K562 (cell line): ENCODE results near the gene IL1RAPL2. TPM values are rescaled to one million over a fixed set of nuclear protein-coding genes. Genes with fewer than 3 reads are reported as not detected.

ENCODE experiments used
- ATAC-seq: fragments of 200-7000 bp; cut with Tn5 transposase; 3 replicates; pipeline ENCODE4 v1.9.1; 2020; ENCODE audit warnings: moderate library complexity
- BruUV-seq: library from RNA; stranded (reverse); fragments of 400-500 nt; replicated peaks from 2 replicates; lab custom pipeline; 2021; lab: Mats Ljungman, UMichigan
- CTCF ChIA-PET: fragments of 300-600 bp; formaldehyde crosslinking; extraction: SDS; loops from one replicate; lab custom pipeline; 2021; ENCODE audit warnings: low intra/inter-chr PET ratio; lab: Yijun Ruan, JAX
- POLR2A ChIA-PET: fragments of 300-600, 350-650 bp; sonication (Branson Sonifier 250); formaldehyde crosslinking; extraction: SDS; loops from one replicate; lab custom pipeline; 2021; ENCODE audit warnings: antibody characterized with exemption, inconsistent platforms; lab: Yijun Ruan, JAX
- DNase-seq, 4 experiments: peaks; one replicate each; pipeline versions ENCODE4 v3.0.0 to v3.0.0-alpha.2; 2011 to 2018; ENCODE audit warnings: low spot score in 3 of 4, mixed read lengths in 3 of 4; ENCODE audit errors: extremely low read depth in 1 of 4
- FAIRE-seq: peaks from 2 replicates; lab custom pipeline; 2011; peaks lifted over from hg19 to GRCh38; lab: Jason Lieb, UNC
- H2AFZ ChIP-seq: 2 replicates; pipeline ENCODE4 v1.6.0; 2011; ENCODE audit warnings: low read depth, low read length, control low read depth, inconsistent platforms
- H3K27ac ChIP-seq: fragments of 200-600 bp; 3 replicates; pipeline ENCODE4 v1.8.0; 2011; ENCODE audit warnings: low read depth, mild to moderate bottlenecking, control low read depth, inconsistent platforms, low read length, moderate library complexity, mixed read lengths; ENCODE audit errors: extremely low read depth
- H3K27me3 ChIP-seq, 2 experiments: fragments of 300-600 bp in 1 of 2; 2 replicates in 1 of 2; 3 replicates in 1 of 2; pipeline versions ENCODE4 v1.6.0 to v1.8.0; 2011; ENCODE audit warnings: inconsistent platforms in 2 of 2, low read length in 2 of 2, mild to moderate bottlenecking in 1 of 2, mixed read lengths in 1 of 2, moderate library complexity in 1 of 2; ENCODE audit not compliant: control insufficient read depth in 2 of 2, insufficient read depth in 2 of 2
- H3K36me3 ChIP-seq: fragments of 300-600 bp; 3 replicates; pipeline ENCODE4 v1.8.0; 2011; ENCODE audit warnings: mild to moderate bottlenecking, low read length, inconsistent platforms; ENCODE audit not compliant: control insufficient read depth, insufficient read depth
- H3K4me1 ChIP-seq, 2 experiments: fragments of 200-600 bp in 1 of 2; replicated peaks in 1 of 2; 2 replicates in 1 of 2; 3 replicates in 1 of 2; pipeline versions ENCODE4 v1.5.1 to v1.8.0; 2011; ENCODE audit warnings: inconsistent platforms in 2 of 2, low read length in 2 of 2, mild to moderate bottlenecking in 1 of 2, mixed read lengths in 1 of 2, moderate library complexity in 1 of 2; ENCODE audit not compliant: control insufficient read depth in 2 of 2, insufficient read depth in 2 of 2
- H3K4me2 ChIP-seq: 2 replicates; pipeline ENCODE4 v1.6.1; 2011; ENCODE audit warnings: low read length, control low read depth, inconsistent platforms, mixed read lengths; ENCODE audit not compliant: insufficient read depth
- H3K4me3 ChIP-seq: fragments of 200-600 bp; sonication (generic), shearing (Covaris generic); 2 replicates; pipeline ENCODE4 v1.5.1; 2016; ENCODE audit warnings: control low read depth, inconsistent platforms
- H3K79me2 ChIP-seq: fragments of 200-600 bp; 3 replicates; pipeline ENCODE4 v1.8.0; 2011; ENCODE audit warnings: low read length, inconsistent platforms; ENCODE audit not compliant: control insufficient read depth, insufficient read depth
- H3K9ac ChIP-seq, 2 experiments: 2 replicates each; pipeline versions ENCODE4 v1.6.0 to v1.6.1; 2011; ENCODE audit warnings: low read depth in 2 of 2, low read length in 2 of 2, control low read depth in 1 of 2, inconsistent platforms in 1 of 2, mild to moderate bottlenecking in 1 of 2, mixed read lengths in 1 of 2; ENCODE audit not compliant: insufficient read depth in 1 of 2
- H3K9me1 ChIP-seq: one replicate; pipeline ENCODE4 v1.6.0; 2011; ENCODE audit warnings: inconsistent platforms, mild to moderate bottlenecking, low read length, moderate library complexity; ENCODE audit not compliant: control insufficient read depth, insufficient read depth
- H3K9me3 ChIP-seq: replicated peaks from 2 replicates; pipeline ENCODE4 v1.5.1; 2011; ENCODE audit warnings: low read depth, low read length, inconsistent platforms; ENCODE audit not compliant: control insufficient read depth, insufficient read depth
- H4K20me1 ChIP-seq: replicated peaks from 2 replicates; pipeline ENCODE4 v1.6.1; 2011; ENCODE audit warnings: low read length, inconsistent platforms, mixed read lengths; ENCODE audit not compliant: control insufficient read depth, insufficient read depth
- BCOR ChIP-seq: fragments of 450-650 bp; IDR thresholded peaks from 2 replicates; pipeline ENCODE4 v1.6.1; 2016
- CCNT2 ChIP-seq: IDR thresholded peaks from 2 replicates; pipeline ENCODE4 v1.6.1; 2011; ENCODE audit warnings: borderline replicate concordance, low read depth, mild to moderate bottlenecking, moderate library complexity, mixed read lengths, low read length; ENCODE audit not compliant: insufficient read length; ENCODE audit errors: extremely low read depth
- E2F1 ChIP-seq: sonication (generic); formaldehyde crosslinking; IDR thresholded peaks from 2 replicates; pipeline ENCODE4 v1.8.1; 2023; ENCODE audit warnings: mild to moderate bottlenecking, missing genetic modification reagents, moderate library complexity
- FOXP4 ChIP-seq: sonication (generic); formaldehyde crosslinking; IDR thresholded peaks from 2 replicates; pipeline ENCODE4 v1.8.0; 2022; ENCODE audit warnings: mild to moderate bottlenecking, missing genetic modification reagents, borderline replicate concordance
- HLTF ChIP-seq: fragments of 450-650 bp; IDR thresholded peaks from 2 replicates; pipeline ENCODE4 v1.6.1; 2016
- HSF4 ChIP-seq: fragments of 250-450 bp; sonication (Bioruptor Pico); IDR thresholded peaks from 2 replicates; pipeline ENCODE4 v2.1.2; 2022; ENCODE audit warnings: mild to moderate bottlenecking, moderate library complexity, borderline replicate concordance
- IRF2 ChIP-seq: sonication (generic); formaldehyde crosslinking; IDR thresholded peaks from 2 replicates; pipeline ENCODE4 v1.8.1; 2022; ENCODE audit warnings: mild to moderate bottlenecking, missing genetic modification reagents
- KDM1A ChIP-seq, 2 experiments: fragments of 450-650 bp; IDR thresholded peaks; 2 replicates each; pipeline ENCODE4 v1.6.1; 2016; ENCODE audit warnings: mild to moderate bottlenecking in 2 of 2
- KDM4B ChIP-seq, 2 experiments: fragments of 450-650 bp in 1 of 2; sonication (generic) in 1 of 2; IDR thresholded peaks; 2 replicates each; pipeline ENCODE4 v1.6.1; 2016 to 2017; ENCODE audit warnings: borderline replicate concordance in 2 of 2, antibody characterized with exemption in 1 of 2, low read depth in 1 of 2, mild to moderate bottlenecking in 1 of 2
- NCOA1 ChIP-seq: fragments of 450-650 bp; IDR thresholded peaks from 2 replicates; pipeline ENCODE4 v1.6.1; 2016; ENCODE audit warnings: low read depth
- NCOA6 ChIP-seq: fragments of 450-650 bp; IDR thresholded peaks from 2 replicates; pipeline ENCODE4 v1.6.1; 2017; ENCODE audit warnings: mild to moderate bottlenecking
- NFE2L1 ChIP-seq: fragments of 450-650 bp; IDR thresholded peaks from 2 replicates; pipeline ENCODE4 v1.6.1; 2016; ENCODE audit warnings: missing genetic modification characterization, low read depth, mild to moderate bottlenecking, missing compliant biosample characterization, moderate library complexity, borderline replicate concordance
- PCBP1 ChIP-seq: fragments of 200-400 bp; formaldehyde crosslinking; IDR thresholded peaks from 2 replicates; pipeline ENCODE4 v1.6.1; 2018; ENCODE audit warnings: mild to moderate bottlenecking, low read depth, low read length; ENCODE audit not compliant: poor library complexity, severe bottlenecking
- POLR2AphosphoS5 ChIP-seq: IDR thresholded peaks from 2 replicates; pipeline ENCODE4 v1.6.1; 2011; ENCODE audit warnings: mild to moderate bottlenecking, low read depth, low read length, moderate library complexity; ENCODE audit not compliant: control insufficient read depth, insufficient read depth
- SMARCB1 ChIP-seq: IDR thresholded peaks from 2 replicates; pipeline ENCODE4 v1.6.1; 2011; ENCODE audit warnings: improper control_type of control experiment, low read depth; ENCODE audit not compliant: insufficient read length
- THRB ChIP-seq: fragments of 450-650 bp; formaldehyde crosslinking; conservative IDR thresholded peaks from 2 replicates; pipeline ENCODE4 v1.4.0; 2022; ENCODE audit warnings: mild to moderate bottlenecking, missing genetic modification characterization
- ZBED1 ChIP-seq: IDR thresholded peaks from 2 replicates; pipeline ENCODE4 v1.6.1; 2014
- ZKSCAN8 ChIP-seq: fragments of 200-800 bp; sonication (Bioruptor generic); IDR thresholded peaks from 2 replicates; pipeline ENCODE4 v1.6.1; 2016; ENCODE audit warnings: missing genetic modification characterization, missing compliant biosample characterization
- ZNF431 ChIP-seq: sonication (generic); formaldehyde crosslinking; IDR thresholded peaks from 2 replicates; pipeline ENCODE4 v1.8.0; 2022; ENCODE audit warnings: mild to moderate bottlenecking, missing genetic modification reagents
- WGBS: fragments of 100-300 bp; shearing (Covaris generic); methylation state at CpG from one replicate; pipeline ENCODE4 v1.1.6; 2016; ENCODE audit warnings: low coverage, mixed read lengths; ENCODE audit not compliant: insufficient coverage; ENCODE audit errors: missing lambda C conversion rate; 5-methylcytosine and 5-hydroxymethylcytosine counted together
- in situ Hi-C: fragments of 300-500 bp; cut with MboI; formaldehyde crosslinking; loops from 4 replicates; pipeline ENCODE4 v1.15.0; 2018; ENCODE audit warnings: inconsistent platforms, mixed read lengths
- intact Hi-C: fragments of 100-400 bp; cut with micrococcal nuclease; formaldehyde crosslinking; loops from 2 replicates; pipeline ENCODE4 v1.14.2; 2022
- polyA plus RNA-seq, 8 experiments: library from polyadenylated mRNA; depleted of rRNA in 4 of 8; stranded (reverse) in 5 of 8; unstranded in 3 of 8; fragments of >200 nt; fragmentation: Nextera tagmentation in 2 of 8; fragmentation: Illumina TruSeq in 1 of 8; extraction: Ambion mirVana in 2 of 8; extraction: Trizol in 1 of 8; gene quantifications; 2 replicates each; pipeline versions ENCODE4 v1.2.1 to v1.2.3, GENCODE V29; 2011 to 2014; ENCODE audit warnings: inconsistent platforms in 1 of 8, missing spikeins in 1 of 8
- total RNA-seq, 7 experiments: library from RNA; depleted of rRNA in 6 of 7; stranded (reverse); fragments of >200 nt in 6 of 7; fragmentation: Illumina TruSeq in 2 of 7; extraction: Trizol in 2 of 7; gene quantifications; 2 replicates each; pipeline versions ENCODE4 v1.2.1 to v1.2.3, GENCODE V29; 2011 to 2021; ENCODE audit warnings: low replicate concordance in 1 of 7

The IL1RAPL2 gene
- total and polyA plus RNA-seq, 9 of the 15 experiments (the other 6 are each of a cell fraction or from before 2014, with no cell fraction given): not detected

- no peak for DNase-seq
- Histone ChIP-seq H3K36me3 (no peaks in the 10 kb centered on the region), H3K4me1 (no peaks in the 10 kb centered on the region), H3K79me2 (no peaks in the 10 kb centered on the region), H3K9ac (no peak overlapping the region), H2AFZ (no peak overlapping the region), H3K4me2 (no peak overlapping the region), H4K20me1 (no peaks in the 10 kb centered on the region), H3K4me3 (no peak overlapping the region), H3K9me1 (no peaks in the 10 kb centered on the region), H3K27ac (no peak overlapping the region), H3K9me3 (no peaks in the 10 kb centered on the region), H3K27me3 (no peaks in the 10 kb centered on the region)
- 0% methylated on average over 2 of the region's 2 CpGs for WGBS
- intact Hi-C loops: no loop called here
- in situ Hi-C loops: no loop called here
- ChIA-PET POLR2A (no interaction called here), CTCF (no interaction called here)
- no peak for ATAC-seq
- FAIRE-seq: no peak
- BruUV-seq: no TSS peak
- TF ChIP-seq NFE2L1 (no peak), ZKSCAN8 (CRISPR knock-in tag) (no peak), IRF2 (CRISPR knock-in tag) (no peak), CCNT2 (no peak), PCBP1 (no peak), E2F1 (CRISPR knock-in tag) (no peak), NCOA6 (no peak), FOXP4 (CRISPR knock-in tag) (no peak), BCOR (no peak), ZBED1 (no peak), SMARCB1 (no peak), HSF4 (CRISPR knock-in tag) (no peak), HLTF (no peak), KDM4B (IDR thresholded peaks at IDR 0.05; ENCODE audit: borderline replicate concordance in 2 of 2, low read depth in 1 of 2) (no peak), NCOA1 (no peak), KDM1A (IDR thresholded peaks at IDR 0.05) (no peak), ZNF431 (no peak), THRB (CRISPR knock-in tag) (no peak), POLR2AphosphoS5 (no peak)
Observed at GRCh38 chrX:105168577-105168976, 602.6 kb downstream of the IL1RAPL2 start.
